GM12892 (cell line): ENCODE measurements around the gene GSTO2.

Experiments used
- DNase-seq: peaks from one replicate; pipeline ENCODE4 v3.0.0; 2011; ENCODE audit not compliant: insufficient read length
- FAIRE-seq: peaks from 2 replicates; lab custom pipeline; 2011; peaks lifted over from hg19 to GRCh38; lab: Jason Lieb, UNC
- POLR2A ChIP-seq: IDR thresholded peaks from 2 replicates; pipeline ENCODE4 v1.6.1; 2011; ENCODE audit warnings: low read depth, low read length, control low read depth
- POLR2AphosphoS5 ChIP-seq: IDR thresholded peaks from 2 replicates; pipeline ENCODE4 v1.6.1; 2011; ENCODE audit warnings: low read depth, low read length, control low read depth
- TAF1 ChIP-seq: IDR thresholded peaks from 2 replicates; pipeline ENCODE4 v1.6.1; 2011; ENCODE audit warnings: low read depth, mild to moderate bottlenecking, control low read depth, low read length, borderline replicate concordance

Gene GSTO2

GRCh38 chr10:104326991-104327610, 58.1 kb downstream of the GSTO2 start:
- DNase-seq (no peak), FAIRE-seq (no peak)
- TF ChIP-seq POLR2A, result no peak
- no peak for TF ChIP-seq TAF1
- TF ChIP-seq POLR2AphosphoS5, result no peak

GRCh38 chr10:104327745-104328645, 59.0 kb downstream of the GSTO2 start:
- DNase-seq, result no peak
- TF ChIP-seq POLR2AphosphoS5 (no peak), TAF1 (no peak), POLR2A (no peak)
- FAIRE-seq, result no peak

GRCh38 chr10:104328646-104328895, 59.6 kb downstream of the GSTO2 start:
- no peak for DNase-seq
- no peak for TF ChIP-seq TAF1
- no peak for TF ChIP-seq POLR2AphosphoS5
- no peak for TF ChIP-seq POLR2A
- FAIRE-seq, result no peak

GRCh38 chr10:104328896-104329710, 60.1 kb downstream of the GSTO2 start:
- FAIRE-seq (no peak), DNase-seq (no peak)

GRCh38 chr10:104329735-104330134, 60.8 kb downstream of the GSTO2 start:
- DNase-seq (no peak), FAIRE-seq (no peak)
- TF ChIP-seq TAF1 (no peak), POLR2A (no peak), POLR2AphosphoS5 (no peak)

More at GRCh38 chr10:104328896-104329710, 60.1 kb downstream of the GSTO2 start:
- TF ChIP-seq POLR2A (no peak), POLR2AphosphoS5 (no peak), TAF1 (no peak)

- FAIRE-seq, result no peak
- TF ChIP-seq TAF1 (no peak), POLR2AphosphoS5 (no peak), POLR2A (no peak)
- no peak for DNase-seq
Observed at GRCh38 chr10:104330168-104331110, 61.5 kb downstream of the GSTO2 start.

GRCh38 chr10:104331208-104331838, 62.3 kb downstream of the GSTO2 start:
- TF ChIP-seq POLR2AphosphoS5, result no peak
- TF ChIP-seq TAF1, result no peak
- FAIRE-seq, result no peak
- no peak for DNase-seq

- DNase-seq (no peak), FAIRE-seq (no peak)
- TF ChIP-seq POLR2A (no peak), TAF1 (no peak), POLR2AphosphoS5 (no peak)
Observed at GRCh38 chr10:104332243-104333031, 63.5 kb downstream of the GSTO2 start.

GRCh38 chr10:104333032-104333727, 64.2 kb downstream of the GSTO2 start:
- no peak for DNase-seq
- no peak for FAIRE-seq
- no peak for TF ChIP-seq TAF1
- TF ChIP-seq POLR2A, result no peak
- no peak for TF ChIP-seq POLR2AphosphoS5

- FAIRE-seq, result no peak
- no peak for DNase-seq
- TF ChIP-seq POLR2AphosphoS5, result no peak
- TF ChIP-seq POLR2A, result no peak
- TF ChIP-seq TAF1, result no peak
Observed at GRCh38 chr10:104333728-104334373, 64.9 kb downstream of the GSTO2 start.

- DNase-seq (no peak), FAIRE-seq (no peak)
- TF ChIP-seq POLR2A (no peak), POLR2AphosphoS5 (no peak), TAF1 (no peak)
Observed at GRCh38 chr10:104334561-104334960, 65.6 kb downstream of the GSTO2 start.
